ENCODE results near the gene PTN.
"Not testable (repeated sequence)": the region's sequence is repeated elsewhere in the genome, so short reads cannot be mapped to it uniquely, and the experiment has no call there.

DNA sequence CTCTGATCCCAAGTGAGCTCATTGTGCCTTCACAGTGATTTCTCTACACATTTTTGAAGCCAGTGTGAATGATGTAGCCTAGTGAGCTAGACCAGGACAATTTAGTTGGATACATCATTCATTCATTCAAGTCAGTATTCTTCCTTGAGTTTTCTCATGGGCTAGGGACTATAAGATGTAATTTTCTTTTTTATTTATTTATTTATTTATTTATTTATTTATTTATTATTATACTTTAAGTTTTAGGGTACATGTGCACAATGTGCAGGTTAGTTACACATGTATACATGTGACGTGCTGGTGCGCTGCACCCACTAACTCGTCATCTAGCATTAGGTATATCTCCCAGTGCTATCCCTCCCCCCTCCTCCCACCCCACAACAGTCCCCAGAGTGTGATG is 104.3 kb downstream of the PTN start:
- TF ChIP-seq, protein P1, sequence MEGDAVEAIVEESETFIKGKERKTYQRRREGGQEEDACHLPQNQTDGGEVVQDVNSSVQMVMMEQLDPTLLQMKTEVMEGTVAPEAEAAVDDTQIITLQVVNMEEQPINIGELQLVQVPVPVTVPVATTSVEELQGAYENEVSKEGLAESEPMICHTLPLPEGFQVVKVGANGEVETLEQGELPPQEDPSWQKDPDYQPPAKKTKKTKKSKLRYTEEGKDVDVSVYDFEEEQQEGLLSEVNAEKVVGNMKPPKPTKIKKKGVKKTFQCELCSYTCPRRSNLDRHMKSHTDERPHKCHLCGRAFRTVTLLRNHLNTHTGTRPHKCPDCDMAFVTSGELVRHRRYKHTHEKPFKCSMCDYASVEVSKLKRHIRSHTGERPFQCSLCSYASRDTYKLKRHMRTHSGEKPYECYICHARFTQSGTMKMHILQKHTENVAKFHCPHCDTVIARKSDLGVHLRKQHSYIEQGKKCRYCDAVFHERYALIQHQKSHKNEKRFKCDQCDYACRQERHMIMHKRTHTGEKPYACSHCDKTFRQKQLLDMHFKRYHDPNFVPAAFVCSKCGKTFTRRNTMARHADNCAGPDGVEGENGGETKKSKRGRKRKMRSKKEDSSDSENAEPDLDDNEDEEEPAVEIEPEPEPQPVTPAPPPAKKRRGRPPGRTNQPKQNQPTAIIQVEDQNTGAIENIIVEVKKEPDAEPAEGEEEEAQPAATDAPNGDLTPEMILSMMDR (IDR thresholded peaks at IDR 0.05; ENCODE audit: borderline replicate concordance, extremely low read depth, low read length, poor library complexity, severe bottlenecking): not testable (repeated sequence)
- TF ChIP-seq EZH2 (IDR thresholded peaks at IDR 0.05; ENCODE audit: borderline replicate concordance, low read depth, low read length, severe bottlenecking): not testable (repeated sequence)

All from DND-41 (cell line).